Stimulated activated CD4-positive, alpha-beta T cell treated with anti-CD3 and anti-CD28 coated beads, Interleukin-4, amount 100 ng/mL, for 1 hour (primary cell): ENCODE measurements around the gene C1QTNF6.
"Not testable (repeated sequence)": the region's sequence is repeated elsewhere in the genome, so short reads cannot be mapped to it uniquely, and the experiment has no call there.

Experiments used
- DNase-seq: peaks from one replicate; pipeline ENCODE4 v3.0.0-alpha.2; 2020

C1QTNF6 gene

GRCh38 chr22:37206841-37207821 lies 19.1 kb upstream of the C1QTNF6 start:
- no peak for DNase-seq

DNA sequence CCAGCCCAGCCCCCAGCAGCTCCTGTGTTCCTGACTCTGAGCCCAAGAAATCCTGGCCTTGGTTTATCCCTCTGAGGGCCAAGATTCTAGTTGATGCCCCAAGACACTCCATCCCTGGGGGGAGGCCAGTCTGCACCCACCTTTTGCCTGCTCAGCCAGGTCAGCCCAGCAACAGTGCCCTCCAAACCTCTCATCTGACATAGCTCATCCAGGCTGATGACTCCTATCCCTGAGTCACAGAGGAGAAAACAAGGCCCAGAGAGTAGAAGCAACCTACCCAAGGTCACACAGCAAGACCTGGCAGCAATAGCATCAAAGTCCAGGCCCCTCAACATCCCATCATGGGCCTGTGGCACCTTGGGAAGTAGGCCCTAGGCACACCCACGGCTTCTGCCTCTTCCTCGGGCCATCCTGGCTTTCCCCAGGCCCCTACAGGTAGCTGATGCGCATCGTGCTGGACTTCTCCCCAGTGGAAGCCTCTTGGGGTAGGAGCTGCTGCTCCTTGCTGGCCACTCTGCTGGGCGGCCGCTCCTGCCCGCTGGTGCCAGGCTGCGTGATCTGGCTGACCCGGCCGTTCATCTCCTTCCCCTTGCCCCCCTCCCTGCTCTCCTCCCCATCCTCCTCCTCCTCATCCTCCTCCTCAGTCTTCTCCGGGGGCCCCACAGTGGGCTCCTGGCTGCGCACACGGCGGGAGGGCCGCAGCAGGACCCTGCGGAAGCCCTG lies 18.2 kb upstream of the C1QTNF6 start:
- DNase-seq, result no peak

DNA sequence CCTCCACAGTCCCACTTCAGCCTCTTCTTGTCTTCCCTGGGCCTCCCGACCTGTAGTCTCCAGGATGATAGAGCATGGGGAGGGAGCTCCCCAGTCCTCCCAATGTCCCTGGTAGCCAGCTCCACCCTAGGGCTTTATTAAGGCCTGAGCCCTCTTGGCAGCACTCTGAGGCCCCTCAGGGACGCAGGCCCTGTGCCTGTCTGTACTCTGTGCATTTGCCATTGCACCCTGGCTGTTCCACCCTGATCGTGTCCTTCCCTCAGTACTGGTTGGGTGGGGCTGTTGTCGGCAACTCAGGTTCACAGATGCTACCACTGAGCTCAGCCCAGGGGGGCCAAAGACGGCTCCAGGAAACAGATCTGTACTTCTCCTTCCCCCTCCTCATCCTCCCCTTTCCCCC lies 17.0 kb upstream of the C1QTNF6 start:
- DNase-seq, result no peak

GRCh38 chr22:37204045-37204655 lies 16.1 kb upstream of the C1QTNF6 start:
- DNase-seq, result no peak

DNA sequence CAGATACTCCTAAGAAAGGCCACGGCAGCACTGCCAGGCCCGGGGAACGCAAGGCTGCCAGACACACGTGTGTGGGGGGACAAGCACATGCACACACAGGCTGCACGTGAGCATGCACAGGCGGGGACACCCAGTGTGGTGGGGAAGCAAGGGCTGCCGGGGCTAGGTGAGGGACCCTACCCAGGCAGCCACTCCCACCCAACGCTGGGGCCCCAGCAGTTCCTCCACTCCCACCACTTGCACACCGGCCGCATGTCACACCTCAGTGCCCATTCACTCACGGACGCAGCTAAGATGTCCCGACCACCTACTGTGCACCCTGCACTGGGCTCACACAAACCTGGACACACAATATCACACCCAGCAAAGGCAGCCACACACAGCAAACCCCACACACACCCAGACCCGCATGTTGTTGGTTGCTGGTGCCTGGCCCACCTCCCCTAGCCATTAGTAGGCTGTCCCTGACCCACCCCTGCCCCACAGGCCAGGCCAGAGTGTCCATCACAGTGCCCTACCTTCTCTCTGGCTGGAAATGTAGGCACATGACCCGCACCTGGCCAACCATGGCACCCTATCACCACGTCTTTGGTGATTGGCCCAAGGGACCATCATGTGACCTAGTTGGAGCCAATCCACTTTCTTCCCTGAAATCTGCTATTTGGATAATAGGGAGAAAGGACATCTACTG lies 15.5 kb upstream of the C1QTNF6 start:
- no peak for DNase-seq

DNA sequence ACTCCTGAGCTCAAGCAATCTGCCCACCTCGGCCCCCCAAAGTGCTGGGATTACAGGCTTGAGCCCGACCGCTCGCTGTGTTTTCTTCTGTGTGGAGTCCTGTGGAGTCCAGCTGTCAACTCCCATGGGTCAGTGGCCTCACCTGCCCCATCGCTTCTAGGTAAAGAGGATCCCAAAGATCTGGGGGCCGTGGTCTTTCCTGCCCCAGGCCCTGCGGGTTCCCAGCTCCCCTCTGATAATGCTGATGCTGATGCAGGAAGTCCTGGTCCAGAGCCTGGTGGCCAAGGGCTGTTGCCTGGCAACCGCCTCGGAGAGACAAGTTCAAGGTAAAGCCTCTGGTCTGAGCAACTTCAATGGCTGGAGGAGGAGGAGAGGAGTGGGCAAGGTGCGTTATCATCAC lies 14.7 kb upstream of the C1QTNF6 start:
- no peak for DNase-seq

DNA sequence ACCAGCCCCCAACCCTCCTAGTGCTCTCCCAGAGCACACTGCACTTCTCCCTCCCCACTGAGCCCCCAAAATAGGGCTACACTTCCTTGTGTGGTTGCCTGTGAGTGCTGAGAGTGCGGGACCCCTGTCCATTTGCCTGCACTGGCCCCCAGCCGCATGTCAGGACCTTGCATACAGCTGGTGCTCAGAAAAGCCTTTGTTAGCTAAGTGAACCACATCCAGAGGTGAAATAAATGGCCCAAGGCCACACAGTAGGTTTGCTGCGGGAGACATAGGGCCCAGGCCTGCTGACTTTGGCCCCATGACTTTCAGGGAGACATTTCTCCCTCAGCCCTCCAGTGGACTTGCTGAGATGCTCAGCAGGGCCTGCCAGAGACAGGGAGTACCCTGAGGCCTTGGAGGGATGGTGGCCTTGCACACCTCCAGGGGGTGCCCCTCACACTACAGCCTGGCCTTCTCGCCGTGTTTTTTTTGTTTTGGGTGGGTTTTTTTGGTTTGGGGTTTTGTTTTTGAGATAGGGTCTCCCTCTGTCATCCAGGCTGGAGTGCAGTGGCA lies 14.0 kb upstream of the C1QTNF6 start:
- no peak for DNase-seq

- DNase-seq, result not testable (repeated sequence)
Observed at GRCh38 chr22:37201443-37201820, 13.4 kb upstream of the C1QTNF6 start.

GRCh38 chr22:37199760-37200108 lies 11.7 kb upstream of the C1QTNF6 start:
- DNase-seq, result no peak

- peak; percentile 99 for DNase-seq
Observed at GRCh38 chr22:37199103-37199759, 11.2 kb upstream of the C1QTNF6 start.

GRCh38 chr22:37198258-37199102 lies 10.4 kb upstream of the C1QTNF6 start:
- peak; percentile 95 for DNase-seq

- no peak for DNase-seq
Observed at GRCh38 chr22:37197451-37198257, 9.6 kb upstream of the C1QTNF6 start.

GRCh38 chr22:37196539-37197450 lies 8.7 kb upstream of the C1QTNF6 start:
- DNase-seq, result no peak

- no peak for DNase-seq
Observed at GRCh38 chr22:37195921-37196320, 7.9 kb upstream of the C1QTNF6 start.

DNA sequence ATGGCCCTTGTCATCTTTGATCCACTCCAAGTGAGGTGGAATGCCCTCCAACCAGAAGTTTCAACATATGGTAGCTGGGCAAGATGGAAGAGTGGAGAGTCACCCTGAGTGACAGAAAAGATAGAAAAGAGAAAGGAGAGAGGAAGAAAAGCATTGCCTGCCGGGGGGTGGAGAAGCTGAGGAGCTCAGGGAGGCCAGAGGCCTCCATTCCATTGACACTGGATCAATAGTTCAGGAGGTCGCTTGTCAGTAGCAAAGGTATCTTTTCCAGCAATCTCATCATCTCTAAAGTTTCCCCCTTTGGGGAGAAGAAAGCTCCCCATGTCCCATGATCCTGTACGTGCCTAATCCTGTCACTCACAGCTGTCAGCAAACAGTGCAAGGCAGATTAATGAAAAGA lies 6.7 kb upstream of the C1QTNF6 start:
- DNase-seq, result no peak

- no peak for DNase-seq
Observed at GRCh38 chr22:37193629-37194191, 5.7 kb upstream of the C1QTNF6 start.

DNA sequence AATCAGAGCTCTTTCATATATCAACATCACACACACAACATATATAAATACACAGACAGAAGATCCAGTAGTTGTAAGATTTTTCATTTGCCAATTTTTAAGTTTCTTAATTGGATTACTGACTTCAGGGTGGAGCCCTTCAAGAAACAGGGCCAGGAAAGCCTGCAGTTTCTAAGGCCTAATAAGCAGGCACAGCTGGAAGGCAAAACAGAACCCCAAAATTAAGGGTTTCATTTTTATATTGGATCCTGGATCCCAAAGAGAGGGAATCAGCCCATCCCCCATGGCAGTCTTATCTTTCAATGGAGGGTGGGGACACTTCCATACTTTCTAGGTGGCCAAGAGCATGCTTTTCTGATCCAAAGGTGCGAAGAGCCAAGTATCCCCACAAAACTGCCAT lies 4.7 kb upstream of the C1QTNF6 start:
- no peak for DNase-seq

DNA sequence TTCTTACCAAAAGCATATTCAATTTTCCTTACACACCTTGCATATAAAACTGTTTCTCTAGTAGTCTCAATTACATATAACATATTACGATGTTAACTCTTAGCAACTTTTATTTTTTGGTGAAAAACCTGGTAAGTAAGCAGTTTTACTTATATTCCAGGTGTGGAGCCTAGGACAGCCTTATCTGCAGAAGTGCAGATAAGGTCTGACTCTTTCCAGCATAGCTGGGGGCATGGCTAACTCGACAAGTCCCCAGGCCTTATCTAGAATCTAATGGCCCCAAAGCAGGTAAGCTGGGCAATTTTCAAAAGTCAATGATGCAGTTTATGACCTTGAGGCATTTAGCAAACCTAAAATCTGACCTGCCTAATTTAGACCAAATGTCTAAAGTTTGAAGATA lies 4.2 kb upstream of the C1QTNF6 start:
- no peak for DNase-seq

DNA sequence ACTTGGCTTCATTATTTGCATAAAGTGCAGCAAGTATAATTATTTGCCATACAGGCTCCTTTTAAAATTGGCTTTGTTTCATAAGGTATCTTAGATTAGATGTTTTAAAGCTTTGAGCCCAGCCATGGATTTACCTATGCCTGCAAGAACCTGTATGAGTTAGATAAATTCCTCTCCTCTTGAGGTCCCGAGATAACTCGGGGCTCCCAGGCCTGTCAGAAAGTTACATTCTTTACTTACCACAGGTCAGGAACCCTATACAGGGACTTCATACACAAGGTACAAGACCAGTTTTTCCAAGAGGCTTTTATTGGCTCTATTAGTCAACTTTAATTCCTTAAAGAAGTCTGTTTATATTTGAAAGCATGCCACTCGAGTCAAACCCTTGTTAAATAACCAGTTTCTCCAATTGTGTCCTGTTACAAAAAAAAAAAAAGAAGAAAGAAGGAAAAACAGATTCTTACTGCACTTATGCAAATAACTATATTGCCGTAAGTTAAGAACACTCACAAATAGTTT lies 2.3 kb upstream of the C1QTNF6 start:
- DNase-seq, result no peak
